Stimulated activated CD4-positive, alpha-beta T cell treated with anti-CD3 and anti-CD28 coated beads, Interleukin-12 subunit alpha, Interleukin-12 subunit beta, amount 100 ng/mL, for 24 hours (primary cell): ENCODE results near the gene IFITM5.

Experiments
- DNase-seq, 2 experiments: peaks; one replicate each; pipeline ENCODE4 v3.0.0-alpha.2; 2020; ENCODE audit warnings: low read depth in 2 of 2

IFITM5 gene

GRCh38 chr11:267491-267994 is 31.8 kb downstream of the IFITM5 start:
- DNase-seq = peak in 1 of 2 experiments; percentile 46

GRCh38 chr11:266676-267439 is 32.5 kb downstream of the IFITM5 start:
- DNase-seq = no peak

- no peak for DNase-seq
Measured at GRCh38 chr11:261624-262023, 37.7 kb downstream of the IFITM5 start.

GRCh38 chr11:259413-259812 is 39.9 kb downstream of the IFITM5 start:
- DNase-seq = no peak

- DNase-seq = no peak
Measured at GRCh38 chr11:257766-258493, 41.4 kb downstream of the IFITM5 start.

GRCh38 chr11:256952-257737 is 42.2 kb downstream of the IFITM5 start:
- no peak for DNase-seq

- no peak for DNase-seq
Measured at GRCh38 chr11:255816-256215, 43.5 kb downstream of the IFITM5 start.

GRCh38 chr11:255176-255575 is 44.1 kb downstream of the IFITM5 start:
- no peak for DNase-seq

GRCh38 chr11:253886-254270 is 45.4 kb downstream of the IFITM5 start:
- DNase-seq = no peak

- DNase-seq = no peak
Measured at GRCh38 chr11:253160-253885, 46.0 kb downstream of the IFITM5 start.

- DNase-seq = no peak
Measured at GRCh38 chr11:252666-253065, 46.7 kb downstream of the IFITM5 start.

GRCh38 chr11:251550-251949 is 47.8 kb downstream of the IFITM5 start:
- no peak for DNase-seq

GRCh38 chr11:250740-251299 is 48.5 kb downstream of the IFITM5 start:
- peak; percentile 46 to 69 for DNase-seq

GRCh38 chr11:250274-250673 is 49.1 kb downstream of the IFITM5 start:
- DNase-seq = no peak

- no peak for DNase-seq
Measured at GRCh38 chr11:249062-249461, 50.3 kb downstream of the IFITM5 start.
